Measurements from ENCODE around the gene ATP7B.

Gene ATP7B

GRCh38 chr13:51958217-51958547 lies 53.1 kb downstream of the ATP7B start:
- TF ChIP-seq, protein P1, sequence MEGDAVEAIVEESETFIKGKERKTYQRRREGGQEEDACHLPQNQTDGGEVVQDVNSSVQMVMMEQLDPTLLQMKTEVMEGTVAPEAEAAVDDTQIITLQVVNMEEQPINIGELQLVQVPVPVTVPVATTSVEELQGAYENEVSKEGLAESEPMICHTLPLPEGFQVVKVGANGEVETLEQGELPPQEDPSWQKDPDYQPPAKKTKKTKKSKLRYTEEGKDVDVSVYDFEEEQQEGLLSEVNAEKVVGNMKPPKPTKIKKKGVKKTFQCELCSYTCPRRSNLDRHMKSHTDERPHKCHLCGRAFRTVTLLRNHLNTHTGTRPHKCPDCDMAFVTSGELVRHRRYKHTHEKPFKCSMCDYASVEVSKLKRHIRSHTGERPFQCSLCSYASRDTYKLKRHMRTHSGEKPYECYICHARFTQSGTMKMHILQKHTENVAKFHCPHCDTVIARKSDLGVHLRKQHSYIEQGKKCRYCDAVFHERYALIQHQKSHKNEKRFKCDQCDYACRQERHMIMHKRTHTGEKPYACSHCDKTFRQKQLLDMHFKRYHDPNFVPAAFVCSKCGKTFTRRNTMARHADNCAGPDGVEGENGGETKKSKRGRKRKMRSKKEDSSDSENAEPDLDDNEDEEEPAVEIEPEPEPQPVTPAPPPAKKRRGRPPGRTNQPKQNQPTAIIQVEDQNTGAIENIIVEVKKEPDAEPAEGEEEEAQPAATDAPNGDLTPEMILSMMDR (IDR thresholded peaks at IDR 0.05) = no peak
- no peak overlapping the region for H3K4me3 ChIP-seq
- DNase-seq (ENCODE audit: low spot score) = no peak
- no peak overlapping the region for H3K27ac ChIP-seq

- no peak overlapping the region for H3K27ac ChIP-seq
These were observed 53.7 kb downstream of the ATP7B start for GRCh38 chr13:51957377-51958216.

GRCh38 chr13:51956717-51957116 lies 54.5 kb downstream of the ATP7B start:
- H3K27ac ChIP-seq = no peak overlapping the region
- DNase-seq (ENCODE audit: low spot score) = no peak
- TF ChIP-seq, protein P1 (IDR thresholded peaks at IDR 0.05) = no peak
- H3K4me3 ChIP-seq = no peak overlapping the region

More at GRCh38 chr13:51957377-51958216, 53.7 kb downstream of the ATP7B start:
- H3K4me3 ChIP-seq = no peak overlapping the region
- TF ChIP-seq, protein P1 (IDR thresholded peaks at IDR 0.05) = no peak
- no peak for DNase-seq (ENCODE audit: low spot score)

DNA sequence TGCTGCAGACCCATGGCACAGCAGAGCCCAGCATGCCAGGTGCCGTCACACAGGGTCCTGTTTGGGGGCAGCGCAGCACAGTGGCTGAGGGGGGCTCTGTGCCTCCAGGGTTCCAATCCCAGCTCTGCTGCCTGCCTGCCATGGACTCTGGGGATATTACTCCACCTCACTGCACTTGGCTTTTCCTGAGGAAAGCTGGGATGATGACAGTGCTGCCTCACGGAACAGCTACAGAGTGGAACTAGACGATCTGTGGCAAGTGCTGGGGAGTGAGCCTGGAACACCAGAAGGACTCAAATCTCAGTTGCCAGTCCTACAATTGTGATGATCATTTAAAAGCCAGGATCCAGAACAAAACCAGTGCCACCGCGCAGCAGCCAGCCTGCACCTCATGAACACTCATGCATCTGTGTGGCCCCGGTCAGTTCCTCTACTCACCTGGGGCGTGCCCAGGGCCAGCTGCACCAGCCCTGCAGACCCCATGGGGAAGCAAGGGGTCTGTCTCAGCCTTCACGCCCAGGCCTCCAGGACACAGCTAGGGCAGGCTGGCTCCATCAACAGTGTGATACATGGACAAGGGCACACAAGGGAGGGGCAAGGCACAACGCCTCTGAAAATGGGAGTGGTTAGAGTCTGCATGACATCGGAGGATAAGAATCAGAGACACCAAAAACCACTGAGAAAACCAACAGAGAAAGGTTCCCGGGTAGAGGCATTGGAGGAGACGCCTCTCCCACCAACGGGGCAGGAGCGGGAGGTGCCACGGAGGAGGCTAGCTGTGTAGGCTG lies 55.2 kb downstream of the ATP7B start:
- TF ChIP-seq, protein P1 (IDR thresholded peaks at IDR 0.05) = no peak
- Histone ChIP-seq H3K27ac (no peak overlapping the region), H3K4me3 (no peak overlapping the region)
- no peak for DNase-seq (ENCODE audit: low spot score)

DNA sequence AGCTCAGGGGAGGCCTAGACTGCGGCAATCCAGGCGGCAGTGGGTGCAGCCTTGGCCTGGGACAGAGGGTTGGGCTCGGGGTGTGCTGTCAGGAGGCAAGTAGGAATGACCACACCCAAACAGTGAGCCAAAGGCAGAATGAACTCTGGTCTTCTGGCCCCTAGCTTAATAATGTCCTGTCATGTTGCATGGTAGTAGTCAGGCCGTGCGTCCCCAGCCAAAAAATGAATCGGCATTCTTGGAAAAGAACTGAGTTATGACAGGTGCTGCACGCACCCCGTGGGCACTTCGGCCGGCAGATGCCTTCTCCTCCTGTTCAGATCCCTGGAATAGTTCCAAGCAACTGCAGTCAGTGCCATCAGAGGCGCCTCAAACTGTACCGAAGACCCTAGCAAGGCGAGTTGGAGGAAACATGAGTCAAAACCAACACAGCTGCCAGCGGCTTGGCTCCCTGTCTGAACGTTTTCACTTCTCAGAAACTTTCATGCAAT lies 55.9 kb downstream of the ATP7B start:
- Histone ChIP-seq H3K27ac (no peak overlapping the region), H3K4me3 (no peak overlapping the region)
- TF ChIP-seq, protein P1 (IDR thresholded peaks at IDR 0.05) = no peak
- no peak for DNase-seq (ENCODE audit: low spot score)

DNA sequence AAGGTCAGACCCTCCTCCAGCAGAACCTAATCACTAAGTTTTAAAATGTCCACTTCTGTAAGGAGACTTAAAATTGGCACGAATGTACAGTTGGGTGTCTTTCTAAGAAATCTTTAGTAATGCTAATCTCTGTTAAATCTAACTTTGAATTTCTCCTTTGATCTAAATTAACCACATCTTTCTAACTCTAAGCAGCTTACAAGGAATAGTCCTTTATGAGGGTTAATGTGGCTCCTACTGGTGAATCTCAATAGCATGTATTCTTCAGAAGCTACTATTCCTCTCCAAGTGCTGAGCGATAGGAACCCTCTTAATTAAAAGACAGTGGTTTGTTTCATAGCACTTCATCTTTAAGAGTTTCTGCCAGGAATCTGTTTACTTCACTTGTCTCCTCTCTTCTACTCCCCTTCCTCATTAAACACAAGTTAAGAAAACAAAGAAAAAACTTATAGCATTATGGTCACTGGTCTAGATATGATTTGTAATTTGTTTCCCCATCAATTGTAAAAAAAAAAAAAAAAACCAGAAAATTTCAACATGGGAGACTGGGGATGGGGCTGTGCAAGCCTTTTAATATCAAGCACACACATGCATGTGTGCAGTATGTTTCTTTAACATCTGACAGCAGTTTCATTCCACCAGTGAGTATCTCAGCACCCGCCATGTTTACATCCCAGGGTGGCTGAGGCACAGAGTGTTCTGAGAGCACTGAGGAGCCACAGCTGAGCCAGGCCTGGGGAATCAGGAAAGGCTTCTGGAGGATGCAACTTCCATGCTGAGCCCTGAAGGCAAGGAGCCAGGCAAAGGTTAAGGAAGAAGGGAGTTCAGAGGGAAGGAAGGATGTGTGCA lies 57.7 kb downstream of the ATP7B start:
- no peak overlapping the region for H3K27ac ChIP-seq
- no peak for DNase-seq (ENCODE audit: low spot score)
- no peak overlapping the region for H3K4me3 ChIP-seq
- TF ChIP-seq, protein P1 (IDR thresholded peaks at IDR 0.05) = no peak
